Stomach (tissue), 4 donors: ENCODE results near the gene TMEM254.

Source experiments
- EP300 ChIP-seq: sonication (generic); formaldehyde crosslinking; IDR thresholded peaks from one replicate; pipeline ENCODE4 v1.6.1; 2017; ENCODE audit warnings: antibody characterized with exemption
- POLR2A ChIP-seq, 4 donors: fragments of 450-650 bp; IDR thresholded peaks; one replicate each; pipeline ENCODE4 v1.6.1; 2016; ENCODE audit warnings: antibody characterized with exemption in 4 of 4, control low read depth in 2 of 4, mild to moderate bottlenecking in 1 of 4, moderate library complexity in 1 of 4
- POLR2AphosphoS5 ChIP-seq, 3 donors: sonication (generic); formaldehyde crosslinking; IDR thresholded peaks; one replicate each; pipeline ENCODE4 v1.6.1; 2016; ENCODE audit warnings: antibody characterized with exemption in 3 of 3
- TF ChIP-seq, protein P1 (sequence below), 7 experiments: fragments of 450-650 bp in 4 of 7; fragments of 200-600 bp in 3 of 7; sonication (generic) in 3 of 7; IDR thresholded peaks; one replicate each; pipeline ENCODE4 v1.5.1; 2016 to 2019; ENCODE audit warnings: antibody characterized with exemption in 7 of 7, control low read depth in 2 of 7, mild to moderate bottlenecking in 1 of 7

DNA sequence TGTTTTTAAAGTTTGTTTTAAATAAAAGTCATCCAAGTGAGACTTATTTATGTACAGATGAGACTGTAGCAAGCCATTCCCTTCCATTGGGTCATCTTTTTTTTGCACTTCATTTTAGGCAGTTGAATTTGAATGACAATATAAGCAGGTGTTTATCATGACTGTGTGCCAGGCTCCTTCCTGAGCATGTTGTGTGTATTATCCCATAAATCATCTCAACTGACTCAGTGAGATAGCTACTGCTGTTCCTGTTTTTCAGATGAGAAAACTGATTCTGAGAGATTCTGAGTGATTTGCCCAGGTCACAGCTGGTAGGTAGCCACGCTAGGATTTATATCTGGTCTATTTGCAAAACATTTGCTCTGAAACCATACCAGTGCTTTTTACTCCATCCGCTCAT lies 11.7 kb downstream of the TMEM254 start:
- TF ChIP-seq, protein P1, sequence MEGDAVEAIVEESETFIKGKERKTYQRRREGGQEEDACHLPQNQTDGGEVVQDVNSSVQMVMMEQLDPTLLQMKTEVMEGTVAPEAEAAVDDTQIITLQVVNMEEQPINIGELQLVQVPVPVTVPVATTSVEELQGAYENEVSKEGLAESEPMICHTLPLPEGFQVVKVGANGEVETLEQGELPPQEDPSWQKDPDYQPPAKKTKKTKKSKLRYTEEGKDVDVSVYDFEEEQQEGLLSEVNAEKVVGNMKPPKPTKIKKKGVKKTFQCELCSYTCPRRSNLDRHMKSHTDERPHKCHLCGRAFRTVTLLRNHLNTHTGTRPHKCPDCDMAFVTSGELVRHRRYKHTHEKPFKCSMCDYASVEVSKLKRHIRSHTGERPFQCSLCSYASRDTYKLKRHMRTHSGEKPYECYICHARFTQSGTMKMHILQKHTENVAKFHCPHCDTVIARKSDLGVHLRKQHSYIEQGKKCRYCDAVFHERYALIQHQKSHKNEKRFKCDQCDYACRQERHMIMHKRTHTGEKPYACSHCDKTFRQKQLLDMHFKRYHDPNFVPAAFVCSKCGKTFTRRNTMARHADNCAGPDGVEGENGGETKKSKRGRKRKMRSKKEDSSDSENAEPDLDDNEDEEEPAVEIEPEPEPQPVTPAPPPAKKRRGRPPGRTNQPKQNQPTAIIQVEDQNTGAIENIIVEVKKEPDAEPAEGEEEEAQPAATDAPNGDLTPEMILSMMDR (IDR thresholded peaks at IDR 0.05) = no peak
- TF ChIP-seq POLR2A (IDR thresholded peaks at IDR 0.05) = no peak
- no peak for TF ChIP-seq EP300
- no peak for TF ChIP-seq POLR2AphosphoS5 (IDR thresholded peaks at IDR 0.05)
